LNCaP clone FGC (cell line): ENCODE results near the gene LITAF.
"Not testable (repeated sequence)": the region's sequence is repeated elsewhere in the genome, so short reads cannot be mapped to it uniquely, and the experiment has no call there.

ENCODE experiments used
- DNase-seq: peaks from one replicate; pipeline ENCODE4 v3.0.0-alpha.2; 2011; ENCODE audit warnings: low read depth
- H3K4me3 ChIP-seq: 2 replicates; pipeline ENCODE4 v1.5.1; 2011; ENCODE audit warnings: mild to moderate bottlenecking, low read depth, low read length, control low read depth
- CTCF ChIP-seq: IDR thresholded peaks from 2 replicates; pipeline ENCODE4 v1.5.1; 2012; ENCODE audit warnings: mild to moderate bottlenecking; ENCODE audit not compliant: control insufficient read depth, insufficient read depth; ENCODE audit errors: extremely low read depth

Gene LITAF

DNA sequence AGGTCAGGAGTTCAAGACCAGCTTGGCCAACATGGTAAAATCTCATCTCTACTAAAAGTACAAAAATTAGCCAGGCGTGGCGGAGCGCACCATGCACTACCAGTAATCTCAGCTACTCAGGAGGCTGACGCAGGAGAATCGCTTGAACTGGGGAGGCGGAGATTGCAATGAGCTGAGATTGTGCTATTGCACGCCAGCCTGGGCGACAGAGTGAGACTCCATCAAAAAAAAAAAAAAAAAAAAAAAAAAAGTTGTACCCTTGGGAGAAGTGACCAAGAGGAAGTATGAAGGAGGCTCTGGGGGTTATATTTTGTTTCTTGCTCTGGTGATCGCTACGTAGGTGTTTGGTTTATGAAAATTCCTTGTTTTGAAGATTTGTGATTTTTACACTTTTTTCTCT is 66.3 kb downstream of the LITAF start:
- no peak for DNase-seq
- no peak overlapping the region for H3K4me3 ChIP-seq
- TF ChIP-seq CTCF: no peak

- H3K4me3 ChIP-seq: no peak overlapping the region
- DNase-seq: no peak
- TF ChIP-seq CTCF: no peak
Observed at GRCh38 chr16:11517961-11518360, 68.8 kb downstream of the LITAF start.

DNA sequence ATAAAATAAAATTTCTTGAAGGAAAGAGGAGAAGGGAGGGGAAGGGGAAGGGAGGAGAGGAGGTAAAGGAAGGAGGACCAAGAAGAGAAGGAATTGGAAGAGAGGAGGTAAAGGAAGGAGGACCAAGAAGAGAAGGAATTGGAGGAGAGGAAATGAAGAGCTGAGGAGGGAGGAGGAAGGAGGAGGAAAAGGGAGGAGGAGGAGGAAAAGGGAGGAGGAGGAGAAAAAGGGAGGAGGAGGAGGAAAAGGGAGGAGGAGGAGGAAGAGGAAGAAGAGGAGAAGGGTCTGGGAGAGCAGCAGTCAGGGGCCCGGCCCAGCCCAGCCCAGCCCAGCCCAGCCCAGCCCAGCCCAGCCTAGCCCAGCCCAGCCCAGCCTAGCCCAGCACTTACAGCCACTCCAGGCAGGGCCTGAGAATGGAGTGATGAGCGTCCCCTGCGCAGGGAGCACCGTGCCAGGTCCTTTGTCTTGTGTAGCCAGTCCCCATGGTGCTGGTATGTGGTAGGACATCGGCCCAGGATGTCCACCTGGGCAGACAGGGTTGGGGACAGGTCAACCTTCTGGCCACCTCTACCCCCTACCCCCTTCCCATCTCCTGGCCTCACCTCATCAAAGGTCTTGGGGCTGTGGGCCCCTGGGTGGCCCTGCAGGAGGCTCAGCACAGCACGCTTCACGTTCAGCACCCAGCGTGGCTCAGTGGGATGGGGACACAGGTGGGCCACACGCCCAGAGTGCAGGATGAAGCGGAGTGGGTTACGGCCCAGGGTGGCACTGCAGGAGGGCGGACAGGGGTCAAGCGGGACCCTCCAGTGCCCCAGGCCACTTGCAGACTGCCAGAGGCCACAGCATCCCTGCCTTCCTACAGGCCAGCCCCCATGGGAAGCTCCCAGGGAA is 70.9 kb downstream of the LITAF start:
- no peak for TF ChIP-seq CTCF
- no peak for DNase-seq
- no peak overlapping the region for H3K4me3 ChIP-seq

GRCh38 chr16:11514283-11514682 is 72.4 kb downstream of the LITAF start:
- H3K4me3 ChIP-seq: no peak overlapping the region
- no peak for DNase-seq
- no peak for TF ChIP-seq CTCF

- DNase-seq, H3K4me3 ChIP-seq: not testable (repeated sequence)
Observed at GRCh38 chr16:11513366-11513765, 73.4 kb downstream of the LITAF start.

GRCh38 chr16:11511801-11512200 is 74.9 kb downstream of the LITAF start:
- H3K4me3 ChIP-seq: no peak overlapping the region
- TF ChIP-seq CTCF: no peak
- DNase-seq: no peak

DNA sequence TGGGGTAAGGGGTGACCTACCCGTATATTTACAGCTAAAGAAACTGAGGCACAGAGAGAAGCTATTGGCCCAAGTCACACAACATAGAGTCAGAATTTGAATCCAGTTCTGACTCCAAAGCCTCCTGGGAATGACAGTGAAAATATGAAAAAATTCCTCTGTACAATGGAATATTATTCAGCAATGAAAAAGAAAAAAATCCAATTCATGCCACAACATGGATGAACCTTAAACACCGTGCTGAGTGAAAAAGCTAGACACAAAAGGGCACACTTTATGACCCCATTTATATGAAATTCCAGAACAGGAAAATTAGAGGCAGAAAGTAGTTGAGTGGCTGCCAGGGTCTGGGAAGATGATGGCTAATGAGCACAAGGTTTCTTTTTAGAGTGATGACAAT is 75.4 kb downstream of the LITAF start:
- no peak for DNase-seq
- no peak overlapping the region for H3K4me3 ChIP-seq
- no peak for TF ChIP-seq CTCF
